Neural cell (in vitro differentiated cells): ENCODE results near the gene STARD7. TPM values are rescaled to one million over a fixed set of nuclear protein-coding genes. Genes with fewer than 3 reads are reported as not detected.

Experiments
- H2AFZ ChIP-seq: fragments of 200-600, 300-800 bp; sonication (generic), shearing (Covaris generic); 2 replicates; pipeline ENCODE4 v1.6.0; 2014; ENCODE audit warnings: low read depth, mild to moderate bottlenecking, antibody characterized with exemption, low read length, moderate library complexity
- H3F3A ChIP-seq: fragments of 200-600 bp; shearing (Covaris generic); 2 replicates; pipeline ENCODE4 v1.6.1; 2016; ENCODE audit warnings: mild to moderate bottlenecking, moderate library complexity, mixed read lengths, antibody characterized with exemption, low read length; ENCODE audit not compliant: insufficient read depth, poor library complexity, severe bottlenecking
- H3K27ac ChIP-seq: fragments of 200-600, 300-800 bp; sonication (generic), shearing (Covaris generic); 2 replicates; pipeline ENCODE4 v1.5.1; 2014; ENCODE audit warnings: mild to moderate bottlenecking, low read length, moderate library complexity
- H3K27me3 ChIP-seq: fragments of 300-800, 200-600 bp; sonication (generic), shearing (Covaris generic); 2 replicates; pipeline ENCODE4 v1.6.0; 2014; ENCODE audit warnings: mild to moderate bottlenecking, low read depth, low read length, moderate library complexity; ENCODE audit not compliant: insufficient read depth
- H3K36me3 ChIP-seq: fragments of 300-800, 200-600 bp; sonication (generic), shearing (Covaris generic); 2 replicates; pipeline ENCODE4 v1.5.1; 2014; ENCODE audit warnings: mild to moderate bottlenecking, antibody characterized with exemption, low read length, moderate library complexity; ENCODE audit not compliant: insufficient read depth
- H3K4me2 ChIP-seq: fragments of 300-800, 200-600 bp; sonication (generic), shearing (Covaris generic); 2 replicates; pipeline ENCODE4 v1.6.0; 2014; ENCODE audit warnings: mild to moderate bottlenecking, low read length
- H3K4me3 ChIP-seq: fragments of 300-800, 200-600 bp; sonication (generic), shearing (Covaris generic); 2 replicates; pipeline ENCODE4 v1.5.1; 2014; ENCODE audit warnings: mild to moderate bottlenecking, low read length, moderate library complexity
- H3K79me2 ChIP-seq: fragments of 200-600 bp; shearing (Covaris generic); replicated peaks from 2 replicates; pipeline ENCODE4 v1.6.0; 2014; ENCODE audit warnings: mild to moderate bottlenecking, low read length, moderate library complexity; ENCODE audit not compliant: insufficient read depth
- H3K9ac ChIP-seq: fragments of 300-800, 200-600 bp; sonication (generic), shearing (Covaris generic); 2 replicates; pipeline ENCODE4 v1.6.1; 2016; ENCODE audit warnings: mild to moderate bottlenecking, low read length, mixed read lengths
- H3K9me2 ChIP-seq: fragments of 200-600 bp; shearing (Covaris generic); 2 replicates; pipeline ENCODE4 v1.6.1; 2016; ENCODE audit warnings: mild to moderate bottlenecking, low read length, mixed read lengths; ENCODE audit not compliant: insufficient read depth
- H3K9me3 ChIP-seq: fragments of 200-600, 300-800 bp; sonication (generic), shearing (Covaris generic); 2 replicates; pipeline ENCODE4 v1.6.1; 2016; ENCODE audit warnings: mild to moderate bottlenecking, mixed run types, low read length, moderate library complexity, mixed read lengths
- H4K20me1 ChIP-seq: fragments of 200-600 bp; shearing (Covaris generic); 2 replicates; pipeline ENCODE4 v1.6.1; 2016; ENCODE audit warnings: mild to moderate bottlenecking, mixed run types; ENCODE audit not compliant: insufficient read depth
- CTCF ChIP-seq: fragments of 450-650 bp; IDR thresholded peaks from 2 replicates; pipeline ENCODE4 v1.5.1; 2014; ENCODE audit warnings: antibody characterized with exemption, mild to moderate bottlenecking, moderate library complexity; ENCODE audit not compliant: poor library complexity, severe bottlenecking
- EP300 ChIP-seq: fragments of 450-650 bp; conservative IDR thresholded peaks from 2 replicates; pipeline ENCODE4 v1.6.1; 2014; ENCODE audit warnings: antibody characterized with exemption, mild to moderate bottlenecking, moderate library complexity; ENCODE audit not compliant: poor library complexity, severe bottlenecking
- EZH2 ChIP-seq: fragments of 200-600, 300-800 bp; shearing (Covaris generic), sonication (generic); IDR thresholded peaks from 2 replicates; pipeline ENCODE4 v1.6.1; 2014; ENCODE audit warnings: antibody characterized with exemption, low read length, borderline replicate concordance, mild to moderate bottlenecking; ENCODE audit not compliant: insufficient read depth, poor library complexity, severe bottlenecking
- MXI1 ChIP-seq: fragments of 450-650 bp; conservative IDR thresholded peaks from 2 replicates; pipeline ENCODE4 v1.6.1; 2014; ENCODE audit warnings: antibody characterized with exemption, mild to moderate bottlenecking; ENCODE audit not compliant: poor library complexity, severe bottlenecking
- POLR2AphosphoS5 ChIP-seq: IDR thresholded peaks from 2 replicates; pipeline ENCODE4 v1.6.1; 2012
- RAD21 ChIP-seq: fragments of 450-650 bp; conservative IDR thresholded peaks from 2 replicates; pipeline ENCODE4 v1.6.1; 2014; ENCODE audit warnings: antibody characterized with exemption, mild to moderate bottlenecking, moderate library complexity
- REST ChIP-seq: IDR thresholded peaks from 2 replicates; pipeline ENCODE4 v1.6.1; 2012; ENCODE audit warnings: borderline replicate concordance
- SMC3 ChIP-seq: fragments of 450-650 bp; conservative IDR thresholded peaks from 2 replicates; pipeline ENCODE4 v1.6.1; 2014; ENCODE audit warnings: antibody characterized with exemption, mild to moderate bottlenecking, moderate library complexity; ENCODE audit not compliant: poor library complexity
- TAF1 ChIP-seq: IDR thresholded peaks from 2 replicates; pipeline ENCODE4 v1.6.1; 2012; ENCODE audit warnings: low read depth
- polyA plus RNA-seq: library from polyadenylated mRNA; depleted of rRNA; stranded (reverse); fragments of >200 nt; gene quantifications from 2 replicates; pipeline ENCODE4 v1.2.3, GENCODE V29; 2014

Gene STARD7
- polyA plus RNA-seq, 1 donor from 2014 or later: 155 TPM

- Histone ChIP-seq H3K36me3 (no peaks in the 10 kb centered on the region), H3K9me2 (no peaks in the 10 kb centered on the region), H3K79me2 (no peaks in the 10 kb centered on the region), H4K20me1 (no peaks in the 10 kb centered on the region), H3K4me2 (no peak overlapping the region), H3K4me3 (no peak overlapping the region), H3K27me3 (no peaks in the 10 kb centered on the region), H3K27ac (no peak overlapping the region), H2AFZ (no peak overlapping the region), H3K9ac (no peak overlapping the region), H3K9me3 (no peaks in the 10 kb centered on the region), H3F3A (no peaks in the 10 kb centered on the region)
- TF ChIP-seq CTCF (no peak), POLR2AphosphoS5 (no peak), RAD21 (no peak), EZH2 (no peak), REST (no peak), SMC3 (no peak), MXI1 (no peak), TAF1 (no peak), EP300 (no peak)
These were observed 51.5 kb downstream of the STARD7 start for GRCh38 chr2:96156926-96157648.

GRCh38 chr2:96156011-96156820 is 52.4 kb downstream of the STARD7 start:
- no peaks in the 10 kb centered on the region for H3F3A ChIP-seq
- H3K4me2 ChIP-seq: no peak overlapping the region
- no peak overlapping the region for H2AFZ ChIP-seq
- TF ChIP-seq POLR2AphosphoS5 (no peak), MXI1 (no peak), SMC3 (no peak), RAD21 (no peak), TAF1 (no peak), CTCF (no peak), EP300 (no peak), REST (no peak), EZH2 (no peak)
- no peak overlapping the region for H3K27ac ChIP-seq
- H3K9me3 ChIP-seq: no peaks in the 10 kb centered on the region
- H4K20me1 ChIP-seq: no peaks in the 10 kb centered on the region
- H3K4me3 ChIP-seq: no peak overlapping the region
- no peaks in the 10 kb centered on the region for H3K9me2 ChIP-seq
- H3K79me2 ChIP-seq: no peaks in the 10 kb centered on the region
- no peak overlapping the region for H3K9ac ChIP-seq
- H3K27me3 ChIP-seq: no peaks in the 10 kb centered on the region
- no peaks in the 10 kb centered on the region for H3K36me3 ChIP-seq
